GM12892 (cell line): Measurements from ENCODE around the gene LGR6.
"Not testable (repeated sequence)": the region's sequence is repeated elsewhere in the genome, so short reads cannot be mapped to it uniquely, and the experiment has no call there.

ENCODE experiments used
- DNase-seq: peaks from one replicate; pipeline ENCODE4 v3.0.0; 2011; ENCODE audit not compliant: insufficient read length
- FAIRE-seq: peaks from 2 replicates; lab custom pipeline; 2011; peaks lifted over from hg19 to GRCh38; lab: Jason Lieb, UNC
- POLR2A ChIP-seq: IDR thresholded peaks from 2 replicates; pipeline ENCODE4 v1.6.1; 2011; ENCODE audit warnings: low read depth, low read length, control low read depth
- POLR2AphosphoS5 ChIP-seq: IDR thresholded peaks from 2 replicates; pipeline ENCODE4 v1.6.1; 2011; ENCODE audit warnings: low read depth, low read length, control low read depth
- TAF1 ChIP-seq: IDR thresholded peaks from 2 replicates; pipeline ENCODE4 v1.6.1; 2011; ENCODE audit warnings: low read depth, mild to moderate bottlenecking, control low read depth, low read length, borderline replicate concordance

The LGR6 gene

DNA sequence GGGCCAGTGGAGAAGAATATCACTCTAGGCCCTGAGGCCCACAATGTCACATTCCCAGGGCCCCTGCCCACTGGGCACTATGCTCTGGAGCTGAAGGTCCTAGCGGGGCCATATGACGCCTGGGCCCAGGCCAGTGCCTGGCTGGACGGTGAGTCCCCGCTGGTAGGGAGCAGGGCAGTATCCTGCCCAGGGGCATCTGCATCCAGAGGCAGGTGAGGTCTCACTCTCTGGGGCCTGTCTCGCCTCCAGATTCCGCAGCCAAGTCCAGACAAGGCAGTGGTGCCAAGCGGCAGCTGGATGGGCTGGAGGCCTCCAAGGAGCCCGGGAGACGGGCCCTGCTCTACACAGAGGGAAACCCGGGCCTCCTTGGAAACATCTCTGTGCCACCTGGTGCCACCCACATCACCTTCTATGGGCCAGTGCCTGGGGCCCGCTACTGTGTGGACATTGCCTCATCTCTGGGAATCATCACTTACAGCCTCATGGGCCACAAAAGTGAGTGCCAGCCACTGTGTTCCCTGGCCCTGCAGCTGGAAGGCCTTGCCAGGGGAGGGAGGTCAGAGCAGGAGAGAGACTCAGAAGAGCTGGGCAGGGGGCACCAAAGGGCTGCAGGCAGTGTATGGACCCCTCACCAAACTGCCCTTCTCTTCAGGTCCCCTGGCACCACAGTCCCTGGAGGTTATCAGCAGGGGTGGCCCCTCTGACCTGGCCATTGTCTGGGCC lies 22.1 kb upstream of the LGR6 start:
- TF ChIP-seq TAF1 (no peak), POLR2AphosphoS5 (no peak), POLR2A (no peak)
- FAIRE-seq (no peak), DNase-seq (no peak)

DNA sequence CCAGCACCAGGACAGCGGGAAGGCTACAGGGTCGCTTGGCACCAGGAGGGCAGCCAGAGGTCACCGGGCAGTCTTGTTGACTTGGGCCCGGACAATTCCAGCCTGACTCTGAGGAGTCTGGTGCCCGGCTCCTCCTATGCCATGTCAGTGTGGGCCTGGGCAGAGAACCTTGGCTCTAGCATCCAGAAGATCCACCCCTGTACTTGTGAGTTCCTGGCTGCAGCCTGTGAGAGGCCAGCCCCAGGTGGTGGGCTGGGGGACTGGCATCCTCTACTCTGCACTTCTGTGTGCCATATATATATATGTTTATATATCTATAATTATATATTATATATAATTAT lies 21.6 kb upstream of the LGR6 start:
- DNase-seq (no peak), FAIRE-seq (no peak)
- TF ChIP-seq TAF1 (no peak), POLR2A (no peak), POLR2AphosphoS5 (no peak)

DNA sequence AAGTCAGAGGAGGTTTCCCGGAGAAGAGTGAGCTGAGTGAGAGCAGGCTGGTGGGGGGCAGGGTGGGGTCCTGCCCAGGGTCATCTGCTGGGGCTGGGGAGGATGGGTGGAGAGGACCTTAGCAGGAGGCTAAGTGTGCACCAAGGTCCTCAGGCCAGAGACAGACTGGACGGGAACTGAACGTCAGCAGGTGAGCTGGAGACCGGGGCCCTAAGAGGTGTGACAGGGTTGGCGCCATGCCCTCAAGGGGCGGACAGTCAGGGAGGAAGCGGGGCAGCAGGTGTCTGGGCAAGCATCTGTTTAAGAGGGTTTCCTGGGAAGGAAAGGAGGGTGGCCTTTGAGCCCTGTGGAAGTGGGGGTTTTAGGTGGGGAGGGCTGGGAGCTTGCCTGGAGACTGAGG lies 19.6 kb upstream of the LGR6 start:
- FAIRE-seq (no peak), DNase-seq (no peak)
- TF ChIP-seq POLR2A (no peak), POLR2AphosphoS5 (no peak), TAF1 (no peak)

DNA sequence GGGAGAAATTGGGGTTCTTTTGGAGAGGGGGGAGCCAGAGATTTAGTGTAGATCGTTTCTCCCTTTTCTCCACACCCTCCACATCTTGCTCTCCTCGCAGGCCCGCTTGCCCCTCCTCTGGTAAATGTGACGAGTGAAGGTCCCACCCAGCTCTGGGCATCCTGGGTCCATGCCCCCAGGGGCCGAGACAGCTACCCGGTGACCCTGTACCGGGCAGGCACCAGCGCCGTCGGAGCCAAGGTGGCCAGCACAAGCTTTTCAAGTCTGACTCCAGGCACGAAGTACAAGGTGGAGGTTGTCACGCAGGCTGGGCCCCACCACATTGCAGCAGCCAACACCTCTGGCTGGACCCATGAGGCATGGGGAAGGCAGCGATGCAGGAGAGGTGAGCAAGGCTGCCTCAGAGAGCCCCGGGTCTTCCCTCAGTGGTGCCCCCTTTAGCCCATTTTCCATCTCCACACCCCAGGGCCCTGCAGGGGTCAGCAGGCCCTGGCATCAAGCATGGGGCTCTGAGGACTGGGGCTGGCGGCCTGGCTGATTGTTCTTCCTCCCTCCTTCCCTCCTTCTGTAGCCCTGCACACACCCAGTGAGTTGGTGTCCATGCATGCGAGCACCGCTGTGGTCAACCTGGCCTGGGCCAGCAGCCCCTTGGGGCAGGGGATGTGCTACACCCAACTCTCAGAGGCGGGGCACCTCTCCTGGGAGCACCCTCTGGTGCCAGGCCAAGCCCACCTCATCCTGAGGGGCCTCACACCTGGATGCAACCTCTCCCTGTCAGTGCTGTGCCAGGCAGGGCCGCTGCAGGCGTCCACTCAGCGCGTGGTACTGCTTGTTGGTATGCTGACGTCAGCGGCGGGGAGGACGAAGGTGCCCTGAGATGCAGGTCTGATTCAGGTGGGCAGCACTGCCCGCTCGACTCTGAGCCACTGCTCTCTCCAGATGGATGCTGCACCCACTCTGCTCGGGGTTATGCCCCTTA lies 16.4 kb upstream of the LGR6 start:
- FAIRE-seq = no peak
- no peak for DNase-seq
- TF ChIP-seq POLR2AphosphoS5 (no peak), TAF1 (no peak), POLR2A (no peak)

DNA sequence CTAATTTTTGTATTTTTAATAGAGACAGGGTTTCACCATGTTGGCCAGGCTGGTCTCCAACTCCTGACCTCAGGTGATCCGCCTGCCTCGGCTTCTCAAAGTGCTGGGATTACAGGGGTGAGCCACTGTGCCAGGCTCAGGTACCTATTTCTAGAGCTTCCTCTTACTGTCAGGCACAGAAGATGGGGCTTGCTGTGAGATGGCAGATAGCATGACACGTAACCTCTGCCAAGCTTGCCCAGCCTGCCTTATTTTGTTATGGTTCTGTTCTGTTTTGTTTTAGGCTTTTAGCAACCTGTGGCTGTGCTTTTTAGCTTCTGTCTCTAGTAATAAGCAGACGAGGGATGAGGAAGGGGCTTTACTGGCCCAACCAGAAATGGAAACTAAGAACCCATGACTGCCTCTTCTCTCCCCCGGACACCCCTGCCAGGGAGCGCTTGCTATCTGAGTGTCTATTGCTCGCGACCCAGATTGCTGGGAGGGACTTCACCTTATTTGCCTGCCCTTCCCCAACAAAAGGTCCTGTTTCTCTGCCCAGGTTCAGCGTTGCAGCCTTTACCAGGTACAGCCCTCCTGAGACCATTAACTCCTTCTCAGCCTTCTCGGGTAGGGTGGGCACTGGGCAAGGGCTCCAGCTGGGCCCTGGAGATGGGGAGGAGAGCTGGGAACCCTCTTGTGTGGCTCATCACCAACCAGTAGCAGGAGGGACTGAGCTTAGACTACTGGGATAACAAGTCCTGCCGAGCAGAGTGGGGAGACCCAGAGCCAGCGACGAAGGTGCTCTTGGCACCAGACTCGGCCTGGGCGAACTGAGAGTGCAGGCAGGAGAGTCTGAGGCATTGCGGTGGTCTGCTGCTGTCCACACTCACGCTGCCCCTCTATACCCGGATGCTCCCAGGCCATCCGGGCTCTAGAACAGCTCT lies 13.5 kb upstream of the LGR6 start:
- DNase-seq (no peak), FAIRE-seq (no peak)
- TF ChIP-seq POLR2A (no peak), TAF1 (no peak)

DNA sequence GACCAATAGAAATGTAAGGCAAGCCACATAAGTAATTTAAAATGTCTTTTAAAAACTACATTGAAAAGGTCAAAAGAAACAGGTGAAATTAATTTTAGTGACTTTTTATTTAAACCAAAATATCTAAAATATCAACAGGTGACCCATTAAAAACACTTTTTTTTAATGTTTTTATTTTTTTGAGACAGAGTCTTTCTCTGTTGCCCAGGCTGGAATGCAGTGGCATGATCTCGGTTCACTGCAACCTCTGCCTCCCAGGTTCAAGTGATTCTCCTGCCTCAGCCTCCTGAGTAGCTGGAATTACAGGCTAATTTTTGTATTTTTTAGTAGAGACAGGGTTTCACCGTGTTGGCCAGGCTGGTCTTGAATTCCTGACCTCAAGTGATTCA lies 12.9 kb upstream of the LGR6 start:
- FAIRE-seq, DNase-seq: not testable (repeated sequence)

DNA sequence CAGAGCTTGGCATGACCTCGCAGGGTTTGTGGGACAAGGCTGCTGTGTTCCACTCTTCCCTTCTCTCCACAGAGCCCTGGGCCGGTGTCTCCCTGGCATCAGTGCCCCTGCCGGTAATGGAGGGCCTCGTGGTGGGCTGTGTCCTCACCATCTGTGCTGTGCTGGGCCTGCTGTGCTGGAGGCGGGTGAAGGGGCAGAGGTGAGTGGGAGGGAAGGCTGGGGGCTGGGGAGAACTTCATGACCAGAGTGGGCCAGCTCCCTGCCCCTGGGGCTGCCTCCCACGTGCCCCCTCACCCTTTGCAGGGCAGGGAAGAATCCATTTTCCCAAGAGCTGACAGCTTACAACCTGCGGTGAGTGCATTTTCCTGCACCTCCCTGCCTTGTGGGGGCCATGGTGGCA lies 12.0 kb upstream of the LGR6 start:
- no peak for DNase-seq
- TF ChIP-seq POLR2AphosphoS5 (no peak), TAF1 (no peak), POLR2A (no peak)
- FAIRE-seq = no peak

DNA sequence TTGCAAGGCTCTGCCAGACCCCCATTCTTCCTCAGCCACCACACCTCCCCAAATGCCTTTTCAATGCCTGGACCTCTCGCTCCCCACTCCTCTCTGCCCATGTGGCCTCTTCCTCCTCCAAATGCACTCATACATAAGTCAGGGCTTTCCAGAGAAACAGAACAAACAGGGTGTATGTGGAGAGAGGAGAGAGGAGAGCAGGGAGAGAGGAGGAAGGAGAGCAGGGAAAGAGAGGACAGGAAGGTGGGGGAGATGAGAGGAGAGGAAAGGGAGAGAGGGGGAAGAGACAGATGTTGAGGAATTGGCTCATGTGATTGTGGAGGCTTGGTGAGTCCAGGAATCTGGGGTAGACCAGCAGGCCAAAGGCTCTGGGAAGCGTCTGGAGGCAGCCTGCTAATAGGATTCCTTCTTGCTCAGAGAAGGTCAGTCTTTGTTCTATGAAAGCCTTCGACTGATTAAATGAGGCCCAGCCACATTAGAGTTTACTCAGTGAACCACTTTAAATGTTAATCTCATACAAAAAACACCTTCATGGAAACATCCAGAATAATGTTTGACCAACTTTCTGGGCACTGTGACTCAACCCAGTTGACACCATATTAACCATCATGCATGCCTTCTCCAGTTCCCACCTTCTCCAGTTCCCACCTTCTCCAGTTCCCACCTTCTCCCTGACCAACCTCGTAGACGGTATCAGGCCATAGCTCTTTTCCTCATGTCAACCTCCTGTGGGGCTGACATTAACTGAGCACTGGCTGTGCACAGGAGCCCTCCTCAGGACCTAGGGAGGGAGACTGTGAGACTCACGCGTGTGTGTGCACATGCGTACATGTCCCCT lies 11.3 kb upstream of the LGR6 start:
- no peak for FAIRE-seq
- TF ChIP-seq POLR2A = no peak
- no peak for DNase-seq

DNA sequence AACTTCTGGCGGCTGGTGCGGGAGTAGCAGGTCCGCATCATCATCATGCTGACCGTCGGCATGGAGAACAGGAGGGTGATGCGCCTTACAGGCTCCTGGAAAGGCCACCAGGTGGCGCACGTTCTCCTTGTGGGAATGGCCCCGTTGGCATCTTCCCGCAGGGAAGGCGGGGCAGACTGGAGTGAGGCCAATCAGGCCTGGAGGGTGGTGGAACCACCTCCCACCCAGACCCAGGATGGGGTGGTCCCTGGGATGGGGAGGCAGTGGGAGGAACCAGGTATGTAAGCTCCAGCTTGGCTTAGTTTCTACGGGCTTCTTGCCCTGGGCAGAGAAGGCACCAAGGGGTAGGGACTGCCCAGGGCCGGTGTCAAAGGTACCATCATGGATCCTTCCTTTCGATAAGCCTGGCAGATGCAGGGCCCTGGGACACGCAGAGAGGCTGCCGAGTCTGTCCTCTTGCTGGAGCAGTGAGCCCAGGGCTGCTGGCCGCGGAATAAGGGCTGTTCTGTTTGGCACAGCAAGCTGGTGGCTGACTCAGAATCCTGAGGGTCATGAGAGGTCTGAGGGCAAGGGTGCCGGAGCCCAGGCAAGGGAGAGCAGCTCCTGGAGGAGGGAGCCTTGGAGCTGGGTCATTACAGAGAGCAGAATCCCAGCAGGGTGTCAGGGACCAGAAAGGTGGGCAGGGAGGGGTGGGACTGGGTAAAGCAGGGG lies 8.7 kb upstream of the LGR6 start:
- peak; percentile 53 for DNase-seq
- FAIRE-seq = peak; percentile 14

DNA sequence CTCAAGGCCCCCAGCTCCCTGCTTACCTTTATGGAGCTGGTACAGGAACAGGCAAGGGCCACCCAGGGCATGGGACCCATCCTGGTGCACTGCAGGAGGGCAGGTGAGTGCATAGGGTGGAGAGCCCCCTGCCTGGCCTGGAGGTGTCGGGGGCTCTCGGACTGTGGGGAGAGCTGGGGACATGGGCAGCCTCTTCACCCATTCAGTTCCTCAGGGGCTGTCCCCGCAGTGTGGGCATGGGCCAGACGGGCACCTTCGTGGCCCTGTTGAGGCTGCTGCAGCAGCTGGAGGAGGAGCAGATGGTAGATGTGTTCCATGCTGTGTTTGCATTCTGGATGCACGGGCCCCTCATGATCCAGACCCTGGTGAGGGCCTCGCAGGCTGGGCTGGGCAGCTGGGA lies 7.3 kb upstream of the LGR6 start:
- no peak for FAIRE-seq
- no peak for TF ChIP-seq POLR2AphosphoS5
- no peak for TF ChIP-seq TAF1
- TF ChIP-seq POLR2A = no peak

More for the DNA sequence above, 8.7 kb upstream of the LGR6 start:
- TF ChIP-seq TAF1 (no peak), POLR2A (no peak), POLR2AphosphoS5 (no peak)

More for the DNA sequence above, 7.3 kb upstream of the LGR6 start:
- DNase-seq = no peak
